ENCODE measurements around the gene ZMAT5.
"Not testable (repeated sequence)": the region's sequence is repeated elsewhere in the genome, so short reads cannot be mapped to it uniquely, and the experiment has no call there.

The ZMAT5 gene

GRCh38 chr22:29758068-29758622, 8.7 kb downstream of the ZMAT5 start:
- TF ChIP-seq CTCF (IDR thresholded peaks at IDR 0.05) = no peak
- no peak overlapping the region for H2AFZ ChIP-seq
- no peak overlapping the region for H3K4me2 ChIP-seq (ENCODE audit: low read length)
- no peaks in the 10 kb centered on the region for H3K9me3 ChIP-seq (ENCODE audit: control insufficient read depth, low read length)
- no peak overlapping the region for H3K9ac ChIP-seq
- H3K27ac ChIP-seq = no peak overlapping the region
- H3K4me1 ChIP-seq = no peaks in the 10 kb centered on the region
- H3K36me3 ChIP-seq (ENCODE audit: control insufficient read depth, insufficient read depth, low read length) = no peaks in the 10 kb centered on the region
- H3K4me3 ChIP-seq (ENCODE audit: low read depth, low read length) = no peak overlapping the region
- H3K27me3 ChIP-seq (ENCODE audit: control insufficient read depth, insufficient read depth, low read length) = no peaks in the 10 kb centered on the region
- H3K79me2 ChIP-seq = peaks cover 5% of the 10 kb centered on the region

GRCh38 chr22:29757096-29757495, 9.7 kb downstream of the ZMAT5 start:
- Histone ChIP-seq H3K9me3 (ENCODE audit: control insufficient read depth, low read length) (no peaks in the 10 kb centered on the region), H3K4me2 (ENCODE audit: low read length) (no peak overlapping the region), H3K4me1 (no peaks in the 10 kb centered on the region), H3K9ac (no peak overlapping the region), H3K27me3 (ENCODE audit: control insufficient read depth, insufficient read depth, low read length) (no peaks in the 10 kb centered on the region), H3K36me3 (ENCODE audit: control insufficient read depth, insufficient read depth, low read length) (no peaks in the 10 kb centered on the region), H3K27ac (no peak overlapping the region), H3K79me2 (peaks cover 5% of the 10 kb centered on the region), H2AFZ (no peak overlapping the region), H3K4me3 (ENCODE audit: low read depth, low read length) (no peak overlapping the region)
- TF ChIP-seq CTCF (IDR thresholded peaks at IDR 0.05) = no peak

GRCh38 chr22:29756341-29756740, 10.5 kb downstream of the ZMAT5 start:
- no peaks in the 10 kb centered on the region for H3K9me3 ChIP-seq (ENCODE audit: control insufficient read depth, low read length)
- no peak overlapping the region for H3K4me2 ChIP-seq (ENCODE audit: low read length)
- H3K9ac ChIP-seq = no peak overlapping the region
- peaks cover 5% of the 10 kb centered on the region for H3K79me2 ChIP-seq
- no peak overlapping the region for H3K4me3 ChIP-seq (ENCODE audit: low read depth, low read length)
- no peak overlapping the region for H2AFZ ChIP-seq
- no peak overlapping the region for H3K27ac ChIP-seq
- no peaks in the 10 kb centered on the region for H3K27me3 ChIP-seq (ENCODE audit: control insufficient read depth, insufficient read depth, low read length)
- H3K4me1 ChIP-seq = no peaks in the 10 kb centered on the region
- no peak for TF ChIP-seq CTCF (IDR thresholded peaks at IDR 0.05)
- no peaks in the 10 kb centered on the region for H3K36me3 ChIP-seq (ENCODE audit: control insufficient read depth, insufficient read depth, low read length)

- no peaks in the 10 kb centered on the region for H3K4me1 ChIP-seq
- no peak overlapping the region for H3K4me2 ChIP-seq (ENCODE audit: low read length)
- H2AFZ ChIP-seq = no peak overlapping the region
- H3K27ac ChIP-seq = no peak overlapping the region
- peaks cover 4% of the 10 kb centered on the region for H3K79me2 ChIP-seq
- no peaks in the 10 kb centered on the region for H3K9me3 ChIP-seq (ENCODE audit: control insufficient read depth, low read length)
- TF ChIP-seq CTCF (IDR thresholded peaks at IDR 0.05) = no peak
- no peaks in the 10 kb centered on the region for H3K27me3 ChIP-seq (ENCODE audit: control insufficient read depth, insufficient read depth, low read length)
- no peaks in the 10 kb centered on the region for H3K36me3 ChIP-seq (ENCODE audit: control insufficient read depth, insufficient read depth, low read length)
- H3K4me3 ChIP-seq (ENCODE audit: low read depth, low read length) = no peak overlapping the region
- H3K9ac ChIP-seq = no peak overlapping the region
These were observed 10.9 kb downstream of the ZMAT5 start for GRCh38 chr22:29755889-29756288.

GRCh38 chr22:29754658-29755395, 12.0 kb downstream of the ZMAT5 start:
- H3K9me3 ChIP-seq (ENCODE audit: control insufficient read depth, low read length); H3K9ac ChIP-seq; H3K4me2 ChIP-seq (ENCODE audit: low read length); H3K4me1 ChIP-seq; H3K79me2 ChIP-seq; H3K4me3 ChIP-seq (ENCODE audit: low read depth, low read length); H3K27ac ChIP-seq; H3K36me3 ChIP-seq (ENCODE audit: control insufficient read depth, insufficient read depth, low read length); H2AFZ ChIP-seq; H3K27me3 ChIP-seq (ENCODE audit: control insufficient read depth, insufficient read depth, low read length): not testable (repeated sequence)

Measured in parathyroid adenoma (tissue), 2 donors.